ENCODE results near the gene PDLIM1.

DNA sequence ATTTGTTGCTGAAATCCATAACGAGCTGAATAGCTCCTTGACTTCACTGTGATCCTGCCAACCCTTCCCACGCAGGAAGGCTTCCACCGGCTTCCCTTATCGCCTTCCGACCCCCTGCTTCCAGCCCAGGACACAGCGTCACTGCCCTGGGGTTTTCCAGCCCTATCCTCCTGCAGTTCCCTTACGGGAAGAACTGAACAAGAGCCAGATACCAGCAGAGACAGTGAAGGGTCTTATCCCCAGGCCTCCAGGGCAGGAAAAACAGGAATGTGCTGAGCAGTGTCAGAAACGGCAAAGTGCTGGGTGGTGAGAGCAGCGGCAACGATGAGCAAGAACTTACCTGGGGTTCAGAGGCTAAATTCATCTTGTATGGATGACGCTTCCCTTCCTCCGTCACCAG, 22.4 kb downstream of the PDLIM1 start:
- TF ChIP-seq, protein P1, sequence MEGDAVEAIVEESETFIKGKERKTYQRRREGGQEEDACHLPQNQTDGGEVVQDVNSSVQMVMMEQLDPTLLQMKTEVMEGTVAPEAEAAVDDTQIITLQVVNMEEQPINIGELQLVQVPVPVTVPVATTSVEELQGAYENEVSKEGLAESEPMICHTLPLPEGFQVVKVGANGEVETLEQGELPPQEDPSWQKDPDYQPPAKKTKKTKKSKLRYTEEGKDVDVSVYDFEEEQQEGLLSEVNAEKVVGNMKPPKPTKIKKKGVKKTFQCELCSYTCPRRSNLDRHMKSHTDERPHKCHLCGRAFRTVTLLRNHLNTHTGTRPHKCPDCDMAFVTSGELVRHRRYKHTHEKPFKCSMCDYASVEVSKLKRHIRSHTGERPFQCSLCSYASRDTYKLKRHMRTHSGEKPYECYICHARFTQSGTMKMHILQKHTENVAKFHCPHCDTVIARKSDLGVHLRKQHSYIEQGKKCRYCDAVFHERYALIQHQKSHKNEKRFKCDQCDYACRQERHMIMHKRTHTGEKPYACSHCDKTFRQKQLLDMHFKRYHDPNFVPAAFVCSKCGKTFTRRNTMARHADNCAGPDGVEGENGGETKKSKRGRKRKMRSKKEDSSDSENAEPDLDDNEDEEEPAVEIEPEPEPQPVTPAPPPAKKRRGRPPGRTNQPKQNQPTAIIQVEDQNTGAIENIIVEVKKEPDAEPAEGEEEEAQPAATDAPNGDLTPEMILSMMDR (IDR thresholded peaks at IDR 0.05), result no peak
- TF ChIP-seq POLR2AphosphoS5 (IDR thresholded peaks at IDR 0.05) (peak; percentile 24 to 55 (median 30)), EP300 (IDR thresholded peaks at IDR 0.05) (peak; percentile 76), POLR2A (IDR thresholded peaks at IDR 0.05) (no peak)
